ENCODE data around the gene DISP3. TPM values are rescaled to one million over a fixed set of nuclear protein-coding genes. Genes with fewer than 3 reads are reported as not detected.

The DISP3 gene
- total and polyA plus RNA-seq, 7 donors = under 0.01 to 0.28 (median 0.16) TPM; not detected in 4

DNA sequence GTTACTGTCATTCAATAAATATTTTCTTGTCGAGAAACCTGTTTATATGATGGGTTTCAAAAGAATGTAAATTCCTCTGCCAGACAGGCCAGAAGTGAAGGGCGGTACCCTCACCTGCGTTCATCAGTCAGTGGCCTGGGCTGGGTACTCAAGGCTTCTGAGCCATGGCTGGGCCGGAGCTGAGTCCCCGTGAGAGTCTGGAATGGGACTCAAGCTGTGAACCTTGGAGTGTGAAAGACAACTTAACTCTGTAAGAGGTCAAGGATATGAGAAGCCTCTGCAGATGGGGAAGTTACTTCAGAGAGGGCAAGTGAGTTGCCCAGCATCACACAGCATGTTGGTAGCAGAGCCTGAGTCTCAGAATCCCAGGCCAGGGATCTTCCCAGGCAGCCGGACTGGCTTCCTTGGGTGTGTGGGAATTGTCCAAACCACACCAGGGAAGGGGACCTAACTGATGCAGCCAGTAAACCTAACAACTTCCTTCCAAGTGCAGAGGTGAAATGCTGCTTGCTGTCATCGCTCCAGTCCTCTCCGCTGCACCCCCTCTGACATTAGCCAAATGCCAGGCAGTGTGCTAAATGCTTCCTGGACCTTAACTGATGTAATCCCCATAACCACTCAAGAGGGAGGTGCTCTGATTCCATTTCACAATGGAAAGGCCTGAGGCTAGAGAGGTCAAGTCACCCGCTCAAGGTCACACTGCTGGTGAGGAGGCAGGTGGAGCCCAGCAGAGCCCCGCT lies 4.8 kb downstream of the DISP3 start:
- DNase-seq = no peak
- no peak overlapping the region for H3K4me3 ChIP-seq
- intact Hi-C loops (cut with DNase I) = no loop called here
- H3K4me1 ChIP-seq = peaks cover 0 to 16% (median 10%) of the 10 kb centered on the region in 4 donors
- no peaks in the 10 kb centered on the region for H3K36me3 ChIP-seq
- H3K27me3 ChIP-seq = peaks cover 30 to 90% (median 41%) of the 10 kb centered on the region in 3 donors
- no peaks in the 10 kb centered on the region for H3K9me3 ChIP-seq
- WGBS, 2 donors = 70 to 76% methylated on average over 10 of the region's 10 CpGs
- no peak overlapping the region for H3K27ac ChIP-seq
- TF ChIP-seq POLR2A (IDR thresholded peaks at IDR 0.05) = no peak

DNA sequence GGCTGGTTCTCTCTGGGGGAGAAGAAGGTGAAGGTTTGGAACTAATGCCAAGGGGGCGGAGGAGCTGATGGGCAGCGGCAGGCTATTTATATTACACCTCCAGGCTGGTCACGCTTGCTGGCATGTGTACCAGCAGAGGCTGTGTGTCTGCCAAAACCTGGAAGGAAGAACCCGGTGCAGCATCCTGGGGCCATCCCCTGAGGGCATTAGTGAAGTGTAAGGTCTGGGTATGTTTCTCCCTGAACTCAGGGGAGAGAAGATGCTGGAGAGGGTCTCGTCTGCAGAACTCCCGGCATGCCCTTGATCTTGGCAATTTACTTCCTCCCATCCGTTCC lies 5.3 kb downstream of the DISP3 start:
- DNase-seq = no peak
- Histone ChIP-seq H3K9me3 (no peaks in the 10 kb centered on the region), H3K27me3 (peaks cover 25 to 88% (median 36%) of the 10 kb centered on the region in 3 donors), H3K36me3 (no peaks in the 10 kb centered on the region), H3K27ac (no peak overlapping the region), H3K4me3 (no peak overlapping the region), H3K4me1 (peaks cover 0 to 10% (median 5%) of the 10 kb centered on the region in 4 donors)
- WGBS, 2 donors = 55 to 70% methylated on average over 7 of the region's 7 CpGs
- intact Hi-C loops (cut with DNase I) = no loop called here
- TF ChIP-seq POLR2A (IDR thresholded peaks at IDR 0.05) = no peak

DNA sequence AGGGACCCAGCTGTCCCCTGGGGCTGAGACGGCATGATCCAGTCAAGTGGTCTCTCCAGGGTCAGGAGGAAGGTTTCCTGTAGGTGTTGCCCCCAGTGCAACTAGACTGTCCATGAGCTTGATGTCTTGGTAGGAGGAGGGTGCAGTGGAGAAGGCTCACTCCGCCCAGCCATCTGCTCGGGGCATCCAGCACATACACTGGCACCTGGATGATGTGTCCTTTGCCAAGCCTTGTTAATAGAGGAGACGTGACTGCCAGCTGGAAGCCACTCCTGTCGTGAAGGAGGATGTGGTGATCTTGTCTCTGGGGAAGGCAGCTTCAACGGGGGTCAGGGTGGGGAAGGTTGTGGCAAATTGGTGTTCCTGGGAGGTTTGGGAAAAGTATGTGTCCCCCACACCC lies 6.2 kb downstream of the DISP3 start:
- peak; percentile 14 for DNase-seq
- H3K4me3 ChIP-seq = no peak overlapping the region
- no peak overlapping the region for H3K27ac ChIP-seq
- TF ChIP-seq EP300 (IDR thresholded peaks at IDR 0.05) (no peak), POLR2AphosphoS5 (IDR thresholded peaks at IDR 0.05) (no peak), POLR2A (IDR thresholded peaks at IDR 0.05) (no peak)
- TF ChIP-seq, protein P1, sequence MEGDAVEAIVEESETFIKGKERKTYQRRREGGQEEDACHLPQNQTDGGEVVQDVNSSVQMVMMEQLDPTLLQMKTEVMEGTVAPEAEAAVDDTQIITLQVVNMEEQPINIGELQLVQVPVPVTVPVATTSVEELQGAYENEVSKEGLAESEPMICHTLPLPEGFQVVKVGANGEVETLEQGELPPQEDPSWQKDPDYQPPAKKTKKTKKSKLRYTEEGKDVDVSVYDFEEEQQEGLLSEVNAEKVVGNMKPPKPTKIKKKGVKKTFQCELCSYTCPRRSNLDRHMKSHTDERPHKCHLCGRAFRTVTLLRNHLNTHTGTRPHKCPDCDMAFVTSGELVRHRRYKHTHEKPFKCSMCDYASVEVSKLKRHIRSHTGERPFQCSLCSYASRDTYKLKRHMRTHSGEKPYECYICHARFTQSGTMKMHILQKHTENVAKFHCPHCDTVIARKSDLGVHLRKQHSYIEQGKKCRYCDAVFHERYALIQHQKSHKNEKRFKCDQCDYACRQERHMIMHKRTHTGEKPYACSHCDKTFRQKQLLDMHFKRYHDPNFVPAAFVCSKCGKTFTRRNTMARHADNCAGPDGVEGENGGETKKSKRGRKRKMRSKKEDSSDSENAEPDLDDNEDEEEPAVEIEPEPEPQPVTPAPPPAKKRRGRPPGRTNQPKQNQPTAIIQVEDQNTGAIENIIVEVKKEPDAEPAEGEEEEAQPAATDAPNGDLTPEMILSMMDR (IDR thresholded peaks at IDR 0.05) = no peak
- no peaks in the 10 kb centered on the region for H3K36me3 ChIP-seq
- H3K27me3 ChIP-seq = peaks cover 16 to 79% (median 27%) of the 10 kb centered on the region in 3 donors
- 41 to 59% methylated on average over 6 of the region's 6 CpGs for WGBS, 2 donors
- H3K9me3 ChIP-seq = no peaks in the 10 kb centered on the region
- intact Hi-C loops (cut with DNase I) = no loop called here
- peaks cover 0 to 1% (median 0%) of the 10 kb centered on the region in 4 donors for H3K4me1 ChIP-seq

DNA sequence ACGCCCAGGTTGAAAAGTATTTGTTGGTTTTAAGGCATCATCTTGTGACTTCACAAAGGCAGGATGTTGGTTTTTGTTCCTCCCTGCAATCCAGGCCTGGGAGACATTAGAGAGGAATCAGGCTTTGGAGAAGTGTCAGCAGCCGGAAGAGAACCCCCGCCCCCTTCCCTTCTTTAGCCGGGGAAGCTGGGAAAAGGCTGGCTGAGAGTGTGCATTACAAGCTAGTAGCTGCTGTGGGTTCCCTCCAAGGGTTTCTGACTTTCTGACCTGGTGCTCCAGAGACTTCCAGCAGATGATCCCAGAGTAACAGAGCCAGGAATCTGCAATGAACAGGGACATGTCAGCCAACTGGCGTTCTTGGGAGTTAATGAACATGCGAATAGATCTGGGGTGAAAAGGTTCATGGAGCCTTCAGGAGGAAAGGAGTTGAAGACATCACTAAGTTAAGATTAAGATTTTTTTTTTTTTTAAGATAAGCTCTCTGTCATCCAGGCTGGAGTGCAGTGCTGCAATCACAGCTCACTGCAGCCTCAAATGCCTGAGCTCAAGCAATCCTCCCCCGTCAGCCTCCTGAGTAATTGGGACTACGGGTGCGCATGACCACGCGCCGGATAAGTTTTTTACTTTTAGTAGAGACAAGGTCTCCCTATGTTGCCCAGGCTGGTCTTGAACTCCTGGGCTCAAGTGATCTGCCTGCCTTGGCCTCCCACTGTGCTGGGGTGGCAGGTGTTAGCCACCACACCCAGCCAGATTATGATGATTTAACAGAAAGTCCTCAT lies 7.5 kb downstream of the DISP3 start:
- peak; percentile 13 for DNase-seq
- H3K27me3 ChIP-seq = peaks cover 11 to 67% (median 16%) of the 10 kb centered on the region in 3 donors
- no peaks in the 10 kb centered on the region for H3K36me3 ChIP-seq
- TF ChIP-seq POLR2AphosphoS5 (IDR thresholded peaks at IDR 0.05) = no peak
- no peak for TF ChIP-seq EP300 (IDR thresholded peaks at IDR 0.05)
- no peak for TF ChIP-seq POLR2A (IDR thresholded peaks at IDR 0.05)
- TF ChIP-seq, protein P1 (IDR thresholded peaks at IDR 0.05) = no peak
- WGBS, 2 donors = 66 to 78% methylated on average over 12 of the region's 12 CpGs
- H3K4me1 ChIP-seq = no peaks in the 10 kb centered on the region
- no peaks in the 10 kb centered on the region for H3K9me3 ChIP-seq
- no peak overlapping the region for H3K4me3 ChIP-seq
- no peak overlapping the region for H3K27ac ChIP-seq
- intact Hi-C loops (cut with DNase I) = no loop called here

DNA sequence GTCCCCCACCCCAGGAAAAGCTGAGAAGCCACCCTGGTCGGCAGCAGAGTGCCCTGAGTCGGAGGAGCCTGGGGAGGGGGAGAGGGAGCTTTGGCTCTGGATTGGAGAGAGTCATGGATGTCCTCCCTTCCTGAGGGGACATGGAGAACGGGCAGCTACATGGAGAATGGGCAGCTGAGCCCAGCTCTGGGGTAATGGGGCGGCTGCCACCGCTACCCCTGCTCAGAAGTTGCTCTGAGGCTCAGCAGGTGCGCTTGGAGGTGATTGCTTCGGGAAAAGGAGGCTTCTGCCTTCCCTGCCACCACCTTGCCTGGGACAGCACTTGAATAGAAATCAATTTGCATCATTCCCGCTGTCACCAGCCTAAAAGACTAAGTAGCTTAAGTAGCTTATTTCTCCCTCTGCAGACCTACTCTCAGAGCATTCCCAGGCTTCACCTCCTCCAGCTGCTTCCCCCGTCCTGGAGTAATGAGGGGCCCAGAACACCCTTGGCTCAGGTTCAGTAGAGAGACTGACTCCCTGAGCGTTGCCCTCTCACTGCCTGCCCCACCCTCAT lies 8.3 kb downstream of the DISP3 start:
- H3K9me3 ChIP-seq = no peaks in the 10 kb centered on the region
- H3K27ac ChIP-seq = no peak overlapping the region
- TF ChIP-seq, protein P1 (IDR thresholded peaks at IDR 0.05) = no peak
- TF ChIP-seq EP300 (IDR thresholded peaks at IDR 0.05) (no peak), POLR2AphosphoS5 (IDR thresholded peaks at IDR 0.05) (no peak), POLR2A (IDR thresholded peaks at IDR 0.05) (no peak)
- 46 to 52% methylated on average over 10 of the region's 10 CpGs for WGBS, 2 donors
- intact Hi-C loops (cut with DNase I) = no loop called here
- H3K27me3 ChIP-seq = peaks cover 4 to 58% (median 8%) of the 10 kb centered on the region in 3 donors
- DNase-seq = peak; percentile 22
- no peaks in the 10 kb centered on the region for H3K36me3 ChIP-seq
- no peaks in the 10 kb centered on the region for H3K4me1 ChIP-seq
- H3K4me3 ChIP-seq = no peak overlapping the region
